Esophagus (tissue), 2 donors: Measurements from ENCODE around the gene PSG4. TPM values are rescaled to one million over a fixed set of nuclear protein-coding genes. Genes with fewer than 3 reads are reported as not detected.
"Not testable (repeated sequence)": the region's sequence is repeated elsewhere in the genome, so short reads cannot be mapped to it uniquely, and the experiment has no call there.

ENCODE experiments used
- H3K27ac ChIP-seq, 2 donors: one replicate each; pipeline ENCODE4 v1.5.1; 2013; ENCODE audit warnings: low read depth in 2 of 2, mild to moderate bottlenecking in 2 of 2, inconsistent platforms in 1 of 2, low read length in 1 of 2, moderate library complexity in 1 of 2
- H3K27me3 ChIP-seq, 2 donors: one replicate each; pipeline ENCODE4 v1.6.1; 2013; ENCODE audit warnings: low read length in 2 of 2, control low read depth in 1 of 2, mild to moderate bottlenecking in 1 of 2; ENCODE audit not compliant: insufficient read depth in 2 of 2, control insufficient read depth in 1 of 2
- H3K36me3 ChIP-seq, 2 donors: one replicate each; pipeline ENCODE4 v1.6.1; 2013; ENCODE audit warnings: low read length in 1 of 2; ENCODE audit not compliant: control insufficient read depth in 2 of 2, insufficient read depth in 2 of 2
- H3K4me1 ChIP-seq, 2 donors: one replicate each; pipeline ENCODE4 v1.6.1; 2013; ENCODE audit warnings: low read length in 1 of 2; ENCODE audit not compliant: control insufficient read depth in 2 of 2, insufficient read depth in 2 of 2
- H3K4me3 ChIP-seq, 2 donors: one replicate each; pipeline ENCODE4 v1.5.1; 2013; ENCODE audit warnings: low read length in 2 of 2, mild to moderate bottlenecking in 2 of 2, low read depth in 1 of 2, moderate library complexity in 1 of 2
- H3K9me3 ChIP-seq, 2 donors: one replicate each; pipeline ENCODE4 v1.6.1; 2013; ENCODE audit warnings: mild to moderate bottlenecking in 2 of 2, low read depth in 1 of 2, low read length in 1 of 2, moderate library complexity in 1 of 2; ENCODE audit not compliant: control insufficient read depth in 2 of 2, insufficient read depth in 1 of 2
- WGBS, 2 donors: extraction: QIAGEN DNeasy Blood & Tissue Kit; methylation state at CpG; one replicate each; pipeline ENCODE4 v1.1.7; 2013; 5-methylcytosine and 5-hydroxymethylcytosine counted together
- polyA plus RNA-seq, 2 donors: library from polyadenylated mRNA; stranded (reverse); fragments of 200-250 nt; gene quantifications; one replicate each; pipeline ENCODE4 v1.2.3, GENCODE V29; 2013
- donor health status: healthy with polysubstance abuse.
- donor health status: Bipolar disorder and iron deficiency.

Gene PSG4
- polyA plus RNA-seq, 2 donors, result 0.08 to 1.6 TPM

GRCh38 chr19:43181869-43182771, 23.3 kb downstream of the PSG4 start:
- not testable (repeated sequence) for H3K27me3 ChIP-seq, H3K36me3 ChIP-seq, H3K9me3 ChIP-seq, H3K4me1 ChIP-seq, H3K27ac ChIP-seq, H3K4me3 ChIP-seq
- 28 to 34% methylated on average over 3 to 4 of the region's 4 CpGs for WGBS, 2 donors

- H3K4me1 ChIP-seq, H3K27me3 ChIP-seq, H3K27ac ChIP-seq, H3K9me3 ChIP-seq, H3K4me3 ChIP-seq, H3K36me3 ChIP-seq: not testable (repeated sequence)
- 17 to 35% methylated on average over 1 of the region's 1 CpG for WGBS, 2 donors
These were observed 25.8 kb downstream of the PSG4 start for GRCh38 chr19:43179569-43180147.

- H3K4me1 ChIP-seq, H3K27me3 ChIP-seq, H3K36me3 ChIP-seq, H3K9me3 ChIP-seq, H3K27ac ChIP-seq, H3K4me3 ChIP-seq: not testable (repeated sequence)
- WGBS, 2 donors, result 82 to 96% methylated on average over 3 of the region's 3 CpGs
These were observed 26.9 kb downstream of the PSG4 start for GRCh38 chr19:43178577-43178976.

- H3K4me3 ChIP-seq, H3K27me3 ChIP-seq, H3K27ac ChIP-seq, H3K4me1 ChIP-seq, H3K9me3 ChIP-seq, H3K36me3 ChIP-seq: not testable (repeated sequence)
- WGBS, 2 donors, result 61 to 72% methylated on average over 3 of the region's 3 CpGs
These were observed 39.5 kb downstream of the PSG4 start for GRCh38 chr19:43165906-43166305.

GRCh38 chr19:43163135-43163534, 42.3 kb downstream of the PSG4 start:
- not testable (repeated sequence) for H3K4me3 ChIP-seq, H3K27me3 ChIP-seq

GRCh38 chr19:43162261-43162660, 43.2 kb downstream of the PSG4 start:
- 36 to 53% methylated on average over 2 of the region's 2 CpGs for WGBS, 2 donors
- not testable (repeated sequence) for H3K4me3 ChIP-seq, H3K27me3 ChIP-seq, H3K9me3 ChIP-seq, H3K4me1 ChIP-seq, H3K36me3 ChIP-seq, H3K27ac ChIP-seq

More at GRCh38 chr19:43163135-43163534, 42.3 kb downstream of the PSG4 start:
- H3K4me1 ChIP-seq, H3K27ac ChIP-seq, H3K36me3 ChIP-seq, H3K9me3 ChIP-seq: not testable (repeated sequence)
- WGBS, 2 donors, result 61 to 79% methylated on average over 3 of the region's 3 CpGs

GRCh38 chr19:43152214-43152613, 53.2 kb downstream of the PSG4 start:
- H3K27me3 ChIP-seq, result no peaks in the 10 kb centered on the region
- no peaks in the 10 kb centered on the region for H3K36me3 ChIP-seq
- 51 to 52% methylated on average over 4 of the region's 4 CpGs for WGBS, 2 donors
- peak overlapping the region in 1 of 2 donors; percentile 61 for H3K27ac ChIP-seq
- no peak overlapping the region for H3K4me3 ChIP-seq
- H3K9me3 ChIP-seq, result no peaks in the 10 kb centered on the region
- H3K4me1 ChIP-seq, result peaks cover 0 to 4% of the 10 kb centered on the region in 2 donors

GRCh38 chr19:43149788-43150187, 55.6 kb downstream of the PSG4 start:
- H3K9me3 ChIP-seq, H3K27me3 ChIP-seq, H3K4me1 ChIP-seq, H3K36me3 ChIP-seq, H3K4me3 ChIP-seq: not testable (repeated sequence)
- 35 to 47% methylated on average over 7 of the region's 7 CpGs for WGBS, 2 donors
- H3K27ac ChIP-seq, result peak overlapping the region in 1 of 2 donors; percentile 79

GRCh38 chr19:43148233-43148632, 57.2 kb downstream of the PSG4 start:
- Histone ChIP-seq H3K27me3 (no peaks in the 10 kb centered on the region), H3K9me3 (no peaks in the 10 kb centered on the region), H3K4me1 (peaks cover 0 to 4% of the 10 kb centered on the region in 2 donors), H3K36me3 (no peaks in the 10 kb centered on the region), H3K27ac (peak overlapping the region in 1 of 2 donors; percentile 75), H3K4me3 (no peak overlapping the region)
- WGBS, 2 donors, result 38 to 43% methylated on average over 1 of the region's 1 CpG
